HG02642 (cell line): ENCODE measurements around the gene SMAD2.
"Not testable (repeated sequence)": the region's sequence is repeated elsewhere in the genome, so short reads cannot be mapped to it uniquely, and the experiment has no call there.

Experiments
- ATAC-seq: cut with Tn5 transposase; IDR thresholded peaks from one replicate; pipeline ENCODE4 v1.9.1; 2021; ENCODE audit warnings: mild to moderate bottlenecking; ENCODE audit not compliant: unreplicated experiment, poor library complexity

The SMAD2 gene

DNA sequence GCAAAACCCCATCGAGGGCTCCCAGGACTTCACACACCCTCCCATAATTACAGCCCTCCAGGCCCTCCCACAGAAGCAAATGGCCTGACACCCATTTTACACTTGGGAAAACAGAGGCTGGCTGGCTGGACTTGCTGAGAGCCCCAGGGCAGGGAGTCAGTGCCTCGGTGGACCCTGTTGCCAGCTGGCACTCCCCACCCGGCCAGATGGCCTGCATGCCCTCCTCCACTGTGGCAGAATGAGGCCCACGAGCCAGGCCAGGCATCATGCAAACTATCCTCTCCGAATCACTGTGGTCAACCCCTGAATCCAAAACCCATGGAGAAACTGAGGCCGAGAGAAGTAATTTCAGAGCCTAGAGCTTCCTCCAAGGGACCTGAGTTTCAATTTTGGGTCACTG, 129.7 kb downstream of the SMAD2 start:
- no peak for ATAC-seq

DNA sequence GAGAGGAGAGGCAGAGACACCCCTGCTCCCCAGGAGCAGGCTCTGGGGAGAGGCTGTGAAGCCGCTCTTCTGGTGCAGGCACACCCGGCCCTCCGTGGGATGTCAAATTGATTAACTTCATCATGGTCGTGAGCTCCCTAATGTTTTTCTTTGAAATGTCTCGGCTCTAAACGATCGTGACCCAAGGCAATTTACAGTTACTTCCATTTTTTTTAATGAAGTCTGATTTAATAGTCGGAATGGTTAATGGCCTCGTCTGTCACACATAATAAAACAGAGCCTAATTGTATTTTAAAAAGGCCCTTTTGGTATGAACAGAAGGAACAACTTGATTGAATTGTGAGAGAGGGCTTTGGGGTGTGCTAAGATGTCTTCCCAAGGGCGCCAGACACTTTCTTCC, 130.2 kb downstream of the SMAD2 start:
- ATAC-seq: no peak

GRCh38 chr18:47799376-47799775, 131.1 kb downstream of the SMAD2 start:
- ATAC-seq: no peak

DNA sequence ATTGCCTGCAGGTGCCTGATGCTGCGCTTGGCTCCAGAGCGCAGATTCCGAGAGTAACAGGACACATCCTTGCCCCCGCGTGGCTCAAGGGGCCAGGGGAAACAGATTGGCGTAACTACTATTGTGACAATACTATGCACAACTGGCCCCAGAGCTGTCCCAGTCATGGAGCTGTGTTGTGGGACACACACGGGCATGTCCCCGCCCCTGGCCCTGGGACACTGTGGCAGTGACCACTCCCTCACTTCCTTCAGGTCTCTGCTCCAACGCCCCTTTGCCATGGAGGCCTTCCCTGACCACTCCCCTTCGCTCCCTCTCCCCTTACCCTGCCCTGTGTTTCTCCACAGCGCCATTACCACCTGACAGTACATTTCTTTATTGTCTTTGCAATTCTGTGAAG, 132.1 kb downstream of the SMAD2 start:
- ATAC-seq: no peak

DNA sequence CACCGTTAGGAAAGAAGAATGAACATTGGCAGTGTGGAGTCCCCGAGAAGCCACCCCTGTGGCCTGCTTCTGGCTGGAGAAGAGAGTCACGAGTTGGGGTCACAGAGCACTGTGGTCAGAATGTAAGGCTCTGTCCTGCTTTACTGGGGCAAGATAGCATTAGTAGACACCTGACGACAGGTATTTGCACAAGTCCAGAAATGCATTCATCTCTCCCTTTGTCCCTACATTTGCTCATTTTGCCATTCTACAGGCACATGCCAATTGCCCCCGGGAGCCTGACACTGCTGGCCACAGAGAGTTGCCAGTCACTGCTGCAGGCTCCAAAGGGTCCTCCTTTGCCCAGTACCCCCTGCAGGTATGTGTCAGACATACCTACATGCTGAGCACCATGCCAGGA, 133.3 kb downstream of the SMAD2 start:
- ATAC-seq: no peak

- ATAC-seq: no peak
Measured at GRCh38 chr18:47795434-47795814, 135.0 kb downstream of the SMAD2 start.

- no peak for ATAC-seq
Measured at GRCh38 chr18:47794725-47795433, 135.6 kb downstream of the SMAD2 start.

DNA sequence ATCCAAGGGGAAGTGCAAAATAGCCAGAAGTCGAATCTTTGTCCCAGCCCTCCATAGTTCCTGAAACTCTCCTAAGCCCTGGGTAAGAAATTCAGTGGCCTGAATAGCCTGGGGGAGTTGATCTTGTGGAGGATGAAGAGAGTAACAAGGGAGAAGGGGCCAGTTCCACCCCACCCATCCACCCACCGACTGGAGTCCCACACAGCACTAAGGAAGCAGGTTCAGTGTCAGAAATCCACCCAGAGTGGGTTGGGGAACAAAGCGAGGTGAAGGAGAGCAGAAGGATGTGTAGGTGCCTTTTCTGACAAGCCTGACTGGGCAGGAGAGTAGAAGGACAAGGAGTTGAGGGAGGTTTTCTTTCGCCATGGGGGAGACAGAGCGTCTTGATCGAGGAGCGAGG, 136.8 kb downstream of the SMAD2 start:
- no peak for ATAC-seq

GRCh38 chr18:47791461-47791985, 138.9 kb downstream of the SMAD2 start:
- no peak for ATAC-seq

DNA sequence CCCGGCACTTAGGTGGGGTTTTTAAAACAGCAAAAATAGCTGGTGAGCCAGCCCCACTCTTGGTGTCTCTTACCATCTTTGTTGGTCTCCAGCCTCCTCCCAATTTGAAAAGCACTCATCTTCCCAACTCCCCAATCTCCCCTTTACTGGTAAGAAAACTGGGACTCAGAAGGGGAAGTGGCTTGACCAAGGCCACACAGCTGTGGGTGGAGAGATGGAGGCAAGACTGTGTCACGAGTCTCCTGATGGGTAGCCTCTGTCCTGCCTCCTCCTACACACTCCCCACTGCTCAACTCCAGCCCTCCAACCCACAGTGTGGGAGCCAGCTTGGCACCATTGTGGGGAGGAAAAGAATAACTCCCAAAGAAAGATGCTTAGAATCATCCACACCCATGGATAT, 140.4 kb downstream of the SMAD2 start:
- ATAC-seq: no peak

GRCh38 chr18:47788621-47789020, 141.8 kb downstream of the SMAD2 start:
- ATAC-seq: no peak

DNA sequence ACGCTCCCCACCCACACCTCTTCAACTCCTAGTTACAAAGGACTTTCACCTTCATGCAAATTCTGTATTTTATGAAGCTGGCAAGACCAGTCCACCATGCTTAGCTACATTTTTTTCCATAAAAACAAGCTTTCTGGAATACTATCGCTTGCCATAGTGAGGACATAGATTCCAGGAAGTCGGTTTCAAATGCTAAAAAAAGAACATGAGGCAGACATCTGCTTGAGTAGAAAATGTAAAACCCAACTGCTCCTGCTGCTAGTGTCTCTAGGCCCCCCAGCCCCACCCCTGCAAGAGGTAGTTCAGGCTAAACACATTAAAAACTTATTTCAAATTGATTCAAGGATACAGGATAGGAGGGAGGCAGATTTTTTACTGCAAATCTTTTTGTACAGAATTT, 148.9 kb downstream of the SMAD2 start:
- ATAC-seq: no peak

DNA sequence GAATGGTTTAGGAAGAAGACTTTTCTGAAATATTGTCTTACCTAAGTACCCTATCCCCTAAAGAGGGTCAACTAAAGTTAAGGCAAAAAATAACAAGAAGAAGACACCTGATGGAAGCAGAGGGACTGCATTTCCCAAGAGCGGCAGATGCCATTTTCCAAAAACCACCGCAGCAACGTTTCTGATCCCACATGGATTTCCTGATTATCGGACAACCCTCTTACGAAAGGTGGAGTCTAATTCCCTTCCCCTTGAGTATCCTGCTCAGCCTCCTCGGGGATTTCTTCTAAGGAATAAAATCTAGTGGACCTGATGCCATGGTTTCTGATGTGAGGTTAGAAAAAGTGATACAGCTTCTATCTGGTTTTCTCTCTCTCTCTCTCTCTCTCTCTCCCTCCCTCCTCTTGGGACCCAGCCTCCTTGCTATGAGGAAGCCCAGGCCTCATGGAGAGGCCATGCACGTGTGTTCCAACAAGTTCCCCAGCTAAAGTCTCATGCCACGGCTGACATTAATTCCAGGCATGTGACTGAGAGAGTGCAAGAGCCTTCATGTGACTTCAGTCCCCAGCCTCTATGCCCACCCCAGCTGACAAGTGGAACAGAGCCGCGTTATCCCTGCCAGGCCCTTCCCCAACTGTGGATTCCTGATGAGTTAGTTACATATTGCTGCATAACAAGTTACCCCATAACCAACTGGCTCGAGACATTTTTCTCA, 150.3 kb downstream of the SMAD2 start:
- ATAC-seq: no peak

GRCh38 chr18:47779381-47779780, 151.1 kb downstream of the SMAD2 start:
- no peak for ATAC-seq

DNA sequence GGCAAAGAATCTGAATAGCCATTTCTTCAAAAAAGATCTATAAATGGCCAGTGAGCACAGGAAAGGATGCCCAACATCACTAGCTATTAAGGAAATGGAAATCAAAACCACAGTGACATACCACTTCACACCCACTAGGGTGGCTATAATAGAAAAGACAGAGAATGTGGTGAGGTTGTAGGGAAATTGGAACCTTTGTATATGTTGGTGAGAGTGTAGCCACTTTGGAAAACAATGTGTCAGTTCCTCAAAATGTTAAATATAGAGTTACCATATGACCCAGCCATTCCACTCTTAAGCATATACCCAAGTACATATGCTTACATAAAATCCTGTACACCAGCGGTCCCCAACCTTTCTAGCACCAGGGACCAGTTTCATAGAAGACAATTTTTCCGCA, 152.8 kb downstream of the SMAD2 start:
- ATAC-seq: no peak

DNA sequence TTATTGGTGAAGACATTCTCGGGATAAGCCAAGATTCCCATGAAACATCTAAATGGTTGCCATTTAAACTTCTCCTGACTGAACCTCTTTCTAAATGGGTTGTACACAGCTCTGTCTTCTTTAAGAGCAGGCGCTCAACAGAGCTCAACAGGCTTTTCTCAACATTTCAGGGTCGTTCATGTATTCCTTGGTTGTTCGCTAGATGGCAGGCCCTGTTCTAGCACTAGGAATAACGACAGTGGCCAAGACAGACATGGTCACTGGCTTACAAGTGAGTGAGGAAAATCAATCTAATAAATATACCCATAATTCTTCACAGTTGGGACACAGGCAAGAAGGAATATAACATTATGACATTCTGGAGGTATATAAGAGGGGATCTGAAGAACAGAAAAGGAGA, 154.5 kb downstream of the SMAD2 start:
- no peak for ATAC-seq

GRCh38 chr18:47773931-47774330, 156.5 kb downstream of the SMAD2 start:
- ATAC-seq: no peak

- no peak for ATAC-seq
Measured at GRCh38 chr18:47772374-47773248, 157.8 kb downstream of the SMAD2 start.

- no peak for ATAC-seq
Measured at GRCh38 chr18:47771922-47772321, 158.5 kb downstream of the SMAD2 start.

GRCh38 chr18:47767699-47768098, 162.8 kb downstream of the SMAD2 start:
- ATAC-seq: no peak

DNA sequence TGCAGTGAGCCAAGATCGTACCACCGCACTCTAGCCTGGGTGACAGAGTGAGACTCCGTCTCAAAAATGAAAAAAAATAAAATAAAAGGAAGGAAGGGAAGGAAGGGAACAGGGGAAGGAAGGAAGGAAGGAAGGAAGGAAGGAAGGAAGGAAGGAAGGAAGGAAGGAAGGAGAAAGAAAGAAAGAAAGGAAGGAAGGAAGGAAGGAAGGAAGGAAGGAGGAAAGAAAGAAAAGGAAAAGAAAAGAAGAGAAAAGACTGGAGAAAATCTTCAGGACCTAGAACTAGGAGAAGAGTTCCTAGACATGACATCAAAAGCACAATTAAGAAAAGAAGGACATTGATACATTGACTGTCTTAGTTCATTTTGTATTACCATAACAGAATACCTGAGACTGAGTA, 163.3 kb downstream of the SMAD2 start:
- ATAC-seq: not testable (repeated sequence)
